C4-2B (cell line): Measurements from ENCODE around the gene GTF3C6.
A peak's percentile ranks its signal among the peaks of the same experiment; 100 is the strongest.

Experiments used
- ZFX ChIP-seq: fragments of 450-650 bp; IDR thresholded peaks from 2 replicates; pipeline ENCODE4 v1.6.1; 2017
- TF ChIP-seq, protein P1 (sequence below): fragments of 450-650 bp; conservative IDR thresholded peaks from 2 replicates; pipeline ENCODE4 v1.5.1; 2017; ENCODE audit warnings: mild to moderate bottlenecking

DNA sequence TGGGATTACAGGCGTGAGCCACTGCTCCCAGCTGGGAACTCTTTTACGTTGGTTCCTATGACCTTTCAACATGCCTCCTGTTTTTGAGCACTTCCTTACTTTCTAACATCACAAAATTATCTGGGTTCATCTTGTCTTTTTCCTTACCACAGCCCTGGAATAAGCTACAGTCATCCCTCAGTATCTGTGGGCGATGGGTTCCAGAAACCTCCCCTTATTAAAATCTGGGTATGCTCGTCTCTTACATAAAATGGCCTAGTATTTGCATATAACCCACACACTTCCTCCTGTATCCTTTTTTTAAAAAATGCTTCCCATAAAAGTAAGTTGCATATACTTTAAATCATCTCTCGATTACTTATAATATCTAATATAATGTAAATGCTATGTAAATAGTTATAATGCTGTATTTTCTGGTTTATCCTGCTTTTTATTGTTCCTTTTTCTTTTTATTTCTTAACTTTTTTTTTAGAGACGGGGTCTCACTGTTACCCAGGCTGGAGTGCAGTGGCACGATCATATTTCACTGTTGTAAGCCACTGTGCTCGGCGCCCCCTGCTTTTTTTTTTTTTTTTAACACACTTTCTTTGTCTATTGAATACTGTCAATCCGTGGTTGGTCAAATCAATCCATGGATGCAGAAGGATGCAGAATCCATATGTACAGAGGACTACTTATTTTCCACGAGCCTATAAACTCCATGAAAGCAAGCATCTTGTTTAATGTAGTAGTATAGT lies 32.5 kb downstream of the GTF3C6 start:
- TF ChIP-seq, protein P1, sequence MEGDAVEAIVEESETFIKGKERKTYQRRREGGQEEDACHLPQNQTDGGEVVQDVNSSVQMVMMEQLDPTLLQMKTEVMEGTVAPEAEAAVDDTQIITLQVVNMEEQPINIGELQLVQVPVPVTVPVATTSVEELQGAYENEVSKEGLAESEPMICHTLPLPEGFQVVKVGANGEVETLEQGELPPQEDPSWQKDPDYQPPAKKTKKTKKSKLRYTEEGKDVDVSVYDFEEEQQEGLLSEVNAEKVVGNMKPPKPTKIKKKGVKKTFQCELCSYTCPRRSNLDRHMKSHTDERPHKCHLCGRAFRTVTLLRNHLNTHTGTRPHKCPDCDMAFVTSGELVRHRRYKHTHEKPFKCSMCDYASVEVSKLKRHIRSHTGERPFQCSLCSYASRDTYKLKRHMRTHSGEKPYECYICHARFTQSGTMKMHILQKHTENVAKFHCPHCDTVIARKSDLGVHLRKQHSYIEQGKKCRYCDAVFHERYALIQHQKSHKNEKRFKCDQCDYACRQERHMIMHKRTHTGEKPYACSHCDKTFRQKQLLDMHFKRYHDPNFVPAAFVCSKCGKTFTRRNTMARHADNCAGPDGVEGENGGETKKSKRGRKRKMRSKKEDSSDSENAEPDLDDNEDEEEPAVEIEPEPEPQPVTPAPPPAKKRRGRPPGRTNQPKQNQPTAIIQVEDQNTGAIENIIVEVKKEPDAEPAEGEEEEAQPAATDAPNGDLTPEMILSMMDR, result peak; percentile 61
- TF ChIP-seq ZFX, result no peak
